Esophagus muscularis mucosa (tissue), 4 donors: ENCODE results near the gene MACROD2. TPM values are rescaled to one million over a fixed set of nuclear protein-coding genes. Genes with fewer than 3 reads are reported as not detected.

Experiments
- DNase-seq: peaks from one replicate; pipeline ENCODE4 v3.0.0-alpha.2; 2017; ENCODE audit errors: extremely low spot score
- H3K27ac ChIP-seq, 4 donors: fragments of 200-600 bp; sonication (generic); replicated peaks in 1 of 4; 1 replicate in 3 of 4; 2 replicates in 1 of 4; pipeline ENCODE4 v1.5.1; 2016 to 2019; ENCODE audit warnings: mild to moderate bottlenecking in 1 of 4
- H3K27me3 ChIP-seq, 4 donors: fragments of 200-600 bp; sonication (generic); one replicate each; pipeline versions ENCODE4 v1.5.1 to v1.6.0; 2016 to 2019
- H3K36me3 ChIP-seq, 4 donors: fragments of 200-600 bp; sonication (generic); one replicate each; pipeline ENCODE4 v1.5.1; 2016 to 2019
- H3K4me1 ChIP-seq, 4 donors: fragments of 200-600 bp; sonication (generic); one replicate each; pipeline ENCODE4 v1.5.1; 2016 to 2019
- H3K4me3 ChIP-seq, 4 donors: fragments of 200-600 bp; sonication (generic); 1 replicate in 2 of 4; 2 replicates in 2 of 4; pipeline ENCODE4 v1.5.1; 2016 to 2019; ENCODE audit warnings: mild to moderate bottlenecking in 4 of 4, moderate library complexity in 1 of 4
- H3K9me3 ChIP-seq, 4 donors: fragments of 200-600 bp; sonication (generic); 1 replicate in 3 of 4; 2 replicates in 1 of 4; pipeline ENCODE4 v1.5.1; 2016 to 2019
- CTCF ChIP-seq, 3 experiments: fragments of 200-600 bp in 2 of 3; fragments of 450-650 bp in 1 of 3; sonication (generic) in 2 of 3; IDR thresholded peaks; one replicate each; pipeline ENCODE4 v1.5.1; 2017 to 2019; ENCODE audit warnings: antibody characterized with exemption in 3 of 3, mild to moderate bottlenecking in 2 of 3, moderate library complexity in 1 of 3
- EP300 ChIP-seq: sonication (generic); formaldehyde crosslinking; IDR thresholded peaks from one replicate; pipeline ENCODE4 v1.6.1; 2017; ENCODE audit warnings: antibody characterized with exemption
- POLR2A ChIP-seq: fragments of 450-650 bp; IDR thresholded peaks from one replicate; pipeline ENCODE4 v1.6.1; 2017; ENCODE audit warnings: antibody characterized with exemption, moderate library complexity, mild to moderate bottlenecking, low read depth
- POLR2AphosphoS5 ChIP-seq, 2 donors: sonication (generic); formaldehyde crosslinking; IDR thresholded peaks; one replicate each; pipeline ENCODE4 v1.6.1; 2017; ENCODE audit warnings: antibody characterized with exemption in 2 of 2
- WGBS: methylation state at CpG from one replicate; pipeline ENCODE4 v1.1.5; 2018; 5-methylcytosine and 5-hydroxymethylcytosine counted together
- intact Hi-C: fragments of 100-400 bp; cut with DNase I; formaldehyde crosslinking; loops from one replicate; pipeline ENCODE4 v1.15.1; 2023
- total RNA-seq, 4 donors: library from RNA; depleted of rRNA; stranded (reverse); fragments of >200 nt; gene quantifications; one replicate each; pipeline versions ENCODE4 v1.1.0 to v1.2.1, GENCODE V29; 2016

MACROD2 gene
- total RNA-seq, 4 donors from 2014 or later = 1.4 to 3.6 (median 2.6) TPM

GRCh38 chr20:14198416-14198815 is 203.1 kb downstream of the MACROD2 start:
- Histone ChIP-seq H3K27ac (no peak overlapping the region), H3K36me3 (no peaks in the 10 kb centered on the region), H3K4me1 (peaks cover 7 to 15% (median 13%) of the 10 kb centered on the region in 4 donors), H3K9me3 (no peaks in the 10 kb centered on the region), H3K27me3 (no peaks in the 10 kb centered on the region), H3K4me3 (no peak overlapping the region)
- no peak for DNase-seq
- intact Hi-C loops = no loop called here
- WGBS = 70% methylated on average over 3 of the region's 3 CpGs
- no peak for TF ChIP-seq POLR2AphosphoS5 (IDR thresholded peaks at IDR 0.05)
- no peak for TF ChIP-seq CTCF (IDR thresholded peaks at IDR 0.05)
- no peak for TF ChIP-seq EP300
- no peak for TF ChIP-seq POLR2A

GRCh38 chr20:14199111-14199510 is 203.8 kb downstream of the MACROD2 start:
- Histone ChIP-seq H3K36me3 (no peaks in the 10 kb centered on the region), H3K4me1 (peaks cover 7 to 15% (median 13%) of the 10 kb centered on the region in 4 donors), H3K27me3 (no peaks in the 10 kb centered on the region), H3K4me3 (no peak overlapping the region), H3K27ac (no peak overlapping the region), H3K9me3 (no peaks in the 10 kb centered on the region)
- no peak for DNase-seq
- 68% methylated on average over 2 of the region's 2 CpGs for WGBS
- intact Hi-C loops = no loop called here
- TF ChIP-seq POLR2AphosphoS5 (IDR thresholded peaks at IDR 0.05) = no peak
- TF ChIP-seq CTCF (IDR thresholded peaks at IDR 0.05) = no peak
- no peak for TF ChIP-seq EP300
- no peak for TF ChIP-seq POLR2A

- 94% methylated on average over 2 of the region's 2 CpGs for WGBS
- Histone ChIP-seq H3K27me3 (no peaks in the 10 kb centered on the region), H3K9me3 (no peaks in the 10 kb centered on the region), H3K27ac (no peak overlapping the region), H3K4me3 (no peak overlapping the region), H3K4me1 (no peaks in the 10 kb centered on the region), H3K36me3 (no peaks in the 10 kb centered on the region)
- TF ChIP-seq EP300 (no peak), CTCF (IDR thresholded peaks at IDR 0.05) (no peak), POLR2A (no peak), POLR2AphosphoS5 (IDR thresholded peaks at IDR 0.05) (no peak)
- no peak for DNase-seq
- intact Hi-C loops = no loop called here
Observed at GRCh38 chr20:14203657-14204056, 208.3 kb downstream of the MACROD2 start.

GRCh38 chr20:14207591-14207990 is 212.3 kb downstream of the MACROD2 start:
- 45% methylated on average over 4 of the region's 4 CpGs for WGBS
- H3K9me3 ChIP-seq = no peaks in the 10 kb centered on the region
- no peak for TF ChIP-seq CTCF (IDR thresholded peaks at IDR 0.05)
- TF ChIP-seq POLR2AphosphoS5 (IDR thresholded peaks at IDR 0.05) = no peak
- TF ChIP-seq EP300 = no peak
- no peak for TF ChIP-seq POLR2A
- H3K36me3 ChIP-seq = no peaks in the 10 kb centered on the region
- H3K4me1 ChIP-seq = no peaks in the 10 kb centered on the region
- no peaks in the 10 kb centered on the region for H3K27me3 ChIP-seq
- intact Hi-C loops = no loop called here
- DNase-seq = no peak
- no peak overlapping the region for H3K4me3 ChIP-seq
- H3K27ac ChIP-seq = no peak overlapping the region

GRCh38 chr20:14208956-14209355 is 213.6 kb downstream of the MACROD2 start:
- Histone ChIP-seq H3K4me3 (no peak overlapping the region), H3K27me3 (no peaks in the 10 kb centered on the region), H3K9me3 (no peaks in the 10 kb centered on the region), H3K4me1 (no peaks in the 10 kb centered on the region), H3K27ac (no peak overlapping the region), H3K36me3 (no peaks in the 10 kb centered on the region)
- DNase-seq = no peak
- 96% methylated on average over 1 of the region's 1 CpG for WGBS
- TF ChIP-seq POLR2A (no peak), CTCF (IDR thresholded peaks at IDR 0.05) (no peak), POLR2AphosphoS5 (IDR thresholded peaks at IDR 0.05) (no peak), EP300 (no peak)
- intact Hi-C loops = no loop called here
